ENCODE data around the gene PLXNA4.

Gene PLXNA4

DNA sequence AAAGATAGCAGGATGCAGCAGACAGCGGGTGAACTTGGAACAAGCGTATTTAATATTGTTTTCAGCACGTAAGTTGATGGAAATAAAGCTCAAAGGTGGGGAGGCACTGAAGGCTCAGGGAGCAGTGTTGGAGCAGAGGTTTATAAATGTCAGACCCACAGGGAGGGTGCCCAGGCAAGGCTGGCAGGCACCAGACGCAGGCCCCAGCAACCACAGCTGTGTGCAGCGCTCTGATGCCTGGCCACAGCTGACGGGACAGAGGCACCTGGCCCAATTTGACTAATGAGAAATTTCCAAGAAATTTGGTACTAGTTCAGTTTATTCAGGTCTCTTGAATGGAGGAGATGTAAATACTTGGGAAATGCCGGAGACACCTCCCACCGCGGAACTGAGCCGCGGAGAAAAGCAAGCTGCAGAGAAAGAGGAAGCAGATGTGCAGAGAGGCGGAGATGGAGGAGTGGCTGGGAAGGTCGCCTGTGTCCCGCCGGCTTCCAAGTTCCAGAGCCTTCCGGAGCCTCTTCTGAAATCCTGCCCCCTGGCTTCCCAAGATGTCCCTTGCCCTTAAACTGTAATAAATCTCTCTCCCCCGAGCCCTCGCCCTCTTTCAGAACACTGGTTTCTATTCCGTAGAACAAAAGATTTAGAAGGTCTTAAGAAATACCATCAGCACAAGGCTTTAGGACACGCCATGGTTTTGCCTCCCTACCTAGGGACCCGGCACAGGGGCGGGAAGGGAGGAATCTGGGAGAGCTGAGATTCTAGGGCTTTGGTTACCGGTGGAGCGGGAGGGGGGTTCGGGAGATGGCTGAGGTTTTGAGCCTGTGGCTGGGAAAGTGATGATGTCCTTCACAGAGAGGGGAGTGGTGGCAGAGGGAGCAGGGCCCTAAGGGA, 38.4 kb upstream of the PLXNA4 start:
- TF ChIP-seq CTCF (conservative IDR thresholded peaks at IDR 0.05; ENCODE audit: low read depth, low read length), result peak; percentile 36
- peak; percentile 29 for DNase-seq (ENCODE audit: low read depth)
- peak overlapping the region; percentile 50 for H3K4me3 ChIP-seq (ENCODE audit: low read depth, low read length)

- TF ChIP-seq CTCF (conservative IDR thresholded peaks at IDR 0.05; ENCODE audit: low read depth, low read length), result no peak
Observed at GRCh38 chr7:132613737-132614136, 37.5 kb upstream of the PLXNA4 start.

GRCh38 chr7:132610995-132611394, 34.7 kb upstream of the PLXNA4 start:
- H3K4me3 ChIP-seq (ENCODE audit: low read depth, low read length), result no peak overlapping the region
- no peak for TF ChIP-seq CTCF (conservative IDR thresholded peaks at IDR 0.05; ENCODE audit: low read depth, low read length)
- DNase-seq (ENCODE audit: low read depth), result no peak

More at GRCh38 chr7:132613737-132614136, 37.5 kb upstream of the PLXNA4 start:
- no peak for DNase-seq (ENCODE audit: low read depth)
- no peak overlapping the region for H3K4me3 ChIP-seq (ENCODE audit: low read depth, low read length)

DNA sequence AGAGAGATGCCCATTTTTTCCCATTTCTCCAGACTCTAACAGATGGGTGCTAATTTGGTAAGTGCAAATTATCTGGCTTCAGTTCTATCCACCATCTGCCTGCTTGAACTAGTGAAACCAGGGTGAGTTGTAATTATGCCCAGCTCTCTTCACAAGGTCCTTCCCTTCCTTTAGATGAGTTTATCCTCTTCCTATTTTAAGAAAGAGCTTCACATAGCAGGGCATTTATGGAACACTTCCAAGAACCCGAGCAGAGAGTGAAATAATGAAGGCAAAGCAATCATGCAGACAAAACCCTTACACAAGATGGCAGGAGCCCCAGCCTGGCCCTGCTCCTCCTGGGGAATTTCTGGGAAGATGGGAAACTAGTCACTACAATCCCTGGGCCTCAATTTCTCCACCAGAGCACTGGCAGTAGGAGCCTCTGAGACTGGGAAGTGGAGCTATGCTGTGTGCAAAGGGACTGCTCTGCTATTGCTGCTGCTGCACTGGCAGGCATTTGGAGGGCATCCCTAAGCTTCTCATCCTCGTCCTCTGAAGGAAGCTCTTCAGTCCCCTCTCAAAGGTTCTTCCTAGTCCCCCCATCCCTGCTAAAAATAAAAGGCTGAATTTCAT, 33.7 kb upstream of the PLXNA4 start:
- TF ChIP-seq CTCF (conservative IDR thresholded peaks at IDR 0.05; ENCODE audit: low read depth, low read length), result no peak
- no peak for DNase-seq (ENCODE audit: low read depth)

GRCh38 chr7:132609222-132609621, 33.0 kb upstream of the PLXNA4 start:
- DNase-seq (ENCODE audit: low read depth), result peak; percentile 37
- no peak overlapping the region for H3K4me3 ChIP-seq (ENCODE audit: low read depth, low read length)
- no peak for TF ChIP-seq CTCF (conservative IDR thresholded peaks at IDR 0.05; ENCODE audit: low read depth, low read length)

More for the DNA sequence above, 33.7 kb upstream of the PLXNA4 start:
- no peak overlapping the region for H3K4me3 ChIP-seq (ENCODE audit: low read depth, low read length)

DNA sequence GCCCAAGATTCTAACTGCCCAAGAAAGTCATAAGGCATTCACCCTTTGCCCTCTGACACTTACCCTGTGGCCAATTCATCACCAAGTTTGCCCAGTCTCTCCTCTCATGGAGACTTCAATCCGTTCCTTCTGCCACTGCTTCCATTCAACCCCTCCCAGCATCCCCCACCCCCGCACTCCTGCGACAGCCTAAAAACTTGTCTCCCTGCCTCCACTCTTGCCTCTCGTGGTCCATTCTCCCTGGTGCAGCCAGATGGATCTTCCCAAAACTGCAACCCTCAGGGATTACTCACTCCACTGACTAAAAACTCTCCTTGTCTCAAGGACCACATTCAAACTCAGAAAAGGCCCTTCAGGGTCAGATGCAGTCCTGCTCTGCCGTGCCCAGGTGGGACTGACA, 32.3 kb upstream of the PLXNA4 start:
- DNase-seq (ENCODE audit: low read depth), result no peak

More for the DNA sequence above, 32.3 kb upstream of the PLXNA4 start:
- H3K4me3 ChIP-seq (ENCODE audit: low read depth, low read length), result no peak overlapping the region
- TF ChIP-seq CTCF (conservative IDR thresholded peaks at IDR 0.05; ENCODE audit: low read depth, low read length), result no peak

All from choroid plexus epithelial cell (primary cell).